ENCODE data around the gene TMEM126B. TPM values are rescaled to one million over a fixed set of nuclear protein-coding genes. Genes with fewer than 3 reads are reported as not detected.

Gene TMEM126B
- total RNA-seq (100 to 1,000 TPM in 1 of 5 donors, 10 to 100 TPM in 3, 1 to 10 TPM in 1; 4.3 to 104 (median 54.3) TPM), polyA plus RNA-seq (10 to 100 TPM; 55.1 to 93.0 (median 64.2) TPM)
- long read RNA-seq, donor 1, partial matches to known transcripts = 0 of 8 reads
- long read RNA-seq, donor 1, other reads (novel, unspliced or antisense) = 0 of 8 reads
- long read RNA-seq, donor 2, transcript TMEM126B-201 (5 exons, 989 nt) = major isoform, 6 of 9 reads
- long read RNA-seq, donor 2, partial matches to known transcripts = 0 of 9 reads
- long read RNA-seq, donor 2, other reads (novel, unspliced or antisense) = 0 of 9 reads
- long read RNA-seq, donor 3, transcript TMEM126B-201 (5 exons, 989 nt) = major isoform, 17 of 27 reads
- long read RNA-seq, donor 3, transcript TMEM126B-202 (6 exons, 1,210 nt) = minor isoform, 6 of 27 reads
- long read RNA-seq, donor 3, partial matches to known transcripts = 0 of 27 reads
- long read RNA-seq, donor 3, other reads (novel, unspliced or antisense) = 0 of 27 reads
- long read RNA-seq, donor 4, partial matches to known transcripts = 0 of 4 reads
- long read RNA-seq, donor 4, other reads (novel, unspliced or antisense) = 0 of 4 reads
- long read RNA-seq, donor 5, transcript TMEM126B-201 (5 exons, 989 nt) = major isoform, 8 of 14 reads
- long read RNA-seq, donor 5, transcript TMEM126B-202 (6 exons, 1,210 nt) = minor isoform, 6 of 14 reads
- long read RNA-seq, donor 5, partial matches to known transcripts = 0 of 14 reads
- long read RNA-seq, donor 5, other reads (novel, unspliced or antisense) = 0 of 14 reads
- long read RNA-seq, donor 6, transcript TMEM126B-202 (6 exons, 1,210 nt) = minor isoform, 7 of 19 reads
- long read RNA-seq, donor 6, transcript TMEM126B-201 (5 exons, 989 nt) = major isoform, 9 of 19 reads
- long read RNA-seq, donor 6, partial matches to known transcripts = 0 of 19 reads
- long read RNA-seq, donor 6, other reads (novel, unspliced or antisense) = 0 of 19 reads
- long read RNA-seq, donor 7, transcript TMEM126B-201 (5 exons, 989 nt) = major isoform, 16 of 27 reads
- long read RNA-seq, donor 7, transcript TMEM126B-202 (6 exons, 1,210 nt) = minor isoform, 7 of 27 reads
- long read RNA-seq, donor 7, partial matches to known transcripts = 0 of 27 reads
- long read RNA-seq, donor 7, other reads (novel, unspliced or antisense) = 0 of 27 reads
- long read RNA-seq, donor 8, transcript TMEM126B-201 (5 exons, 989 nt) = major isoform, 11 of 20 reads
- long read RNA-seq, donor 8, transcript TMEM126B-202 (6 exons, 1,210 nt) = minor isoform, 5 of 20 reads
- long read RNA-seq, donor 8, partial matches to known transcripts = 0 of 20 reads
- long read RNA-seq, donor 8, other reads (novel, unspliced or antisense) = 0 of 20 reads
- long read RNA-seq, donor 9, transcript TMEM126B-202 (6 exons, 1,210 nt) = major isoform, 5 of 14 reads
- long read RNA-seq, donor 9, partial matches to known transcripts = 0 of 14 reads
- long read RNA-seq, donor 9, other reads (novel, unspliced or antisense) = 0 of 14 reads
- long read RNA-seq, donor 10, transcript TMEM126B-201 (5 exons, 989 nt) = major isoform, 6 of 9 reads
- long read RNA-seq, donor 10, partial matches to known transcripts = 0 of 9 reads
- long read RNA-seq, donor 10, other reads (novel, unspliced or antisense) = 0 of 9 reads

- Histone ChIP-seq H3K9me3 (no peaks in the 10 kb centered on the region), H3K27ac (peak within 1 kb of the TSS; percentile 90 to 97 (median 95)), H3K36me3 (peaks cover 0 to 22% (median 11%) of the 10 kb centered on the region in 4 donors), H3K4me1 (peaks cover 19 to 39% (median 32%) of the 10 kb centered on the region in 4 donors), H3K4me3 (peak within 1 kb of the TSS; percentile 73 to 85 (median 78)), H3K27me3 (no peaks in the 10 kb centered on the region)
- intact Hi-C loops (cut with DNase I; ENCODE audit: low total_unique reads) = no loop called here
- DNase-seq = peak; percentile 99
- 0 to 1% (median 0%) methylated on average over 36 to 41 of the region's 41 CpGs for WGBS, 5 donors
- TF ChIP-seq POLR2AphosphoS5 (IDR thresholded peaks at IDR 0.05) = peak; percentile 79 to 96 (median 94)
- no peak for TF ChIP-seq EP300 (IDR thresholded peaks at IDR 0.05)
- peak in 1 of 4 donors; percentile 61 for TF ChIP-seq POLR2A (IDR thresholded peaks at IDR 0.05)
- no peak for TF ChIP-seq CTCF (IDR thresholded peaks at IDR 0.05)
Observed at GRCh38 chr11:85627998-85628770, at the start of gene TMEM126B. TSS of gene TMEM126B (plus strand) at chr11:85628593. CDS start at chr11:85628608, 15 bp downstream.

GRCh38 chr11:85582111-85582510 lies 46.3 kb upstream of the TMEM126B start:
- H3K4me3 ChIP-seq = no peak overlapping the region
- intact Hi-C loops (cut with DNase I; ENCODE audit: low total_unique reads) = no loop called here

GRCh38 chr11:85589373-85589772 lies 39.0 kb upstream of the TMEM126B start:
- intact Hi-C loops (cut with DNase I; ENCODE audit: low total_unique reads) = no loop called here

More at GRCh38 chr11:85582111-85582510, 46.3 kb upstream of the TMEM126B start:
- TF ChIP-seq POLR2A (IDR thresholded peaks at IDR 0.05) = no peak
- TF ChIP-seq CTCF (IDR thresholded peaks at IDR 0.05) = no peak
- TF ChIP-seq POLR2AphosphoS5 (IDR thresholded peaks at IDR 0.05) = no peak
- no peak for TF ChIP-seq EP300 (IDR thresholded peaks at IDR 0.05)
- peaks cover 0 to 6% (median 0%) of the 10 kb centered on the region in 4 donors for H3K9me3 ChIP-seq
- WGBS, 5 donors = 64 to 82% (median 78%) methylated on average over 2 of the region's 2 CpGs
- no peaks in the 10 kb centered on the region for H3K27me3 ChIP-seq
- no peak for DNase-seq
- no peaks in the 10 kb centered on the region for H3K36me3 ChIP-seq
- H3K27ac ChIP-seq = no peak overlapping the region
- no peaks in the 10 kb centered on the region for H3K4me1 ChIP-seq

More at GRCh38 chr11:85589373-85589772, 39.0 kb upstream of the TMEM126B start:
- no peak for TF ChIP-seq CTCF (IDR thresholded peaks at IDR 0.05)
- no peak for TF ChIP-seq POLR2A (IDR thresholded peaks at IDR 0.05)
- TF ChIP-seq POLR2AphosphoS5 (IDR thresholded peaks at IDR 0.05) = no peak
- no peak for TF ChIP-seq EP300 (IDR thresholded peaks at IDR 0.05)
- WGBS, 5 donors = 79 to 86% (median 79%) methylated on average over 3 of the region's 3 CpGs
- H3K27me3 ChIP-seq = no peaks in the 10 kb centered on the region
- no peak overlapping the region for H3K4me3 ChIP-seq
- no peaks in the 10 kb centered on the region for H3K36me3 ChIP-seq
- no peaks in the 10 kb centered on the region for H3K4me1 ChIP-seq
- no peak for DNase-seq
- no peak overlapping the region for H3K27ac ChIP-seq
- H3K9me3 ChIP-seq = no peaks in the 10 kb centered on the region

Measured in stomach (tissue), 19 donors.